ENCODE data around the gene AP1S2.

AP1S2 gene

GRCh38 chrX:15804563-15804962 lies 50.0 kb downstream of the AP1S2 start:
- DNase-seq: no peak

- no peak for DNase-seq
Observed at GRCh38 chrX:15797707-15798106, 56.9 kb downstream of the AP1S2 start.

- DNase-seq: no peak
Observed at GRCh38 chrX:15790769-15791290, 63.8 kb downstream of the AP1S2 start.

GRCh38 chrX:15789979-15790768 lies 64.4 kb downstream of the AP1S2 start, which contains the start of gene ZRSR2:
TSS of gene ZRSR2 (plus strand) at chrX:15790484. CDS start at chrX:15790496, 12 bp downstream.
- peak; percentile 11 to 39 for DNase-seq

- DNase-seq: no peak
Observed at GRCh38 chrX:15786915-15787314, 67.7 kb downstream of the AP1S2 start.

GRCh38 chrX:15785176-15785750 lies 69.3 kb downstream of the AP1S2 start:
- no peak for DNase-seq

- no peak for DNase-seq
Observed at GRCh38 chrX:15781961-15782699, 72.5 kb downstream of the AP1S2 start.
